Coronary artery (tissue), 2 donors: ENCODE results near the gene MBD6.
"Not testable (repeated sequence)": the region's sequence is repeated elsewhere in the genome, so short reads cannot be mapped to it uniquely, and the experiment has no call there.

Experiments used
- DNase-seq: peaks from one replicate; pipeline ENCODE4 v3.0.0-alpha.2; 2017; ENCODE audit warnings: low spot score
- H3K27ac ChIP-seq, 2 donors: fragments of 200-600 bp; sonication (generic); one replicate each; pipeline ENCODE4 v1.5.1; 2016 to 2019
- H3K4me3 ChIP-seq: fragments of 200-600 bp; sonication (generic); 2 replicates; pipeline ENCODE4 v1.5.1; 2016; ENCODE audit warnings: mild to moderate bottlenecking, moderate library complexity
- CTCF ChIP-seq: fragments of 200-600 bp; sonication (generic); IDR thresholded peaks from one replicate; pipeline ENCODE4 v1.5.1; 2019; ENCODE audit warnings: antibody characterized with exemption

MBD6 gene

GRCh38 chr12:57569858-57570257, 47.2 kb downstream of the MBD6 start:
- TF ChIP-seq CTCF: no peak
- Histone ChIP-seq H3K27ac (no peak overlapping the region), H3K4me3 (no peak overlapping the region)
- DNase-seq: no peak

- not testable (repeated sequence) for DNase-seq
Measured at GRCh38 chr12:57570438-57570837, 47.8 kb downstream of the MBD6 start.

GRCh38 chr12:57571926-57572762, 49.5 kb downstream of the MBD6 start:
- Histone ChIP-seq H3K27ac (no peak overlapping the region), H3K4me3 (no peak overlapping the region)
- TF ChIP-seq CTCF: no peak
- no peak for DNase-seq

More at GRCh38 chr12:57570438-57570837, 47.8 kb downstream of the MBD6 start:
- H3K27ac ChIP-seq, H3K4me3 ChIP-seq: not testable (repeated sequence)

GRCh38 chr12:57574795-57575194, 52.2 kb downstream of the MBD6 start:
- no peak overlapping the region for H3K27ac ChIP-seq
- DNase-seq: no peak
- no peak overlapping the region for H3K4me3 ChIP-seq
- TF ChIP-seq CTCF: no peak

GRCh38 chr12:57575771-57576612, 53.4 kb downstream of the MBD6 start:
- DNase-seq: no peak
- no peak overlapping the region for H3K4me3 ChIP-seq
- no peak for TF ChIP-seq CTCF
- H3K27ac ChIP-seq: no peak overlapping the region

- Histone ChIP-seq H3K27ac (no peak overlapping the region), H3K4me3 (no peak overlapping the region)
- no peak for DNase-seq
- TF ChIP-seq CTCF: no peak
Measured at GRCh38 chr12:57576613-57577160, 54.1 kb downstream of the MBD6 start.

- TF ChIP-seq CTCF: no peak
- DNase-seq: no peak
- Histone ChIP-seq H3K4me3 (no peak overlapping the region), H3K27ac (no peak overlapping the region)
Measured at GRCh38 chr12:57577981-57578758, 55.5 kb downstream of the MBD6 start.
